ENCODE data around the gene RHOT2. TPM values are rescaled to one million over a fixed set of nuclear protein-coding genes. Genes with fewer than 3 reads are reported as not detected.

The RHOT2 gene
- total and polyA plus RNA-seq, 10 of the 15 experiments (the other 5 are each of a cell fraction or from before 2014, with no cell fraction given): 3.7 to 174 (median 69.8) TPM

GRCh38 chr16:621526-622105 is 46.3 kb upstream of the RHOT2 start (continued):
- TF ChIP-seq NKRF (conservative IDR thresholded peaks at IDR 0.05): no peak
- no peak for TF ChIP-seq FOXK2 (IDR thresholded peaks at IDR 0.05)

- CTCF ChIA-PET: no interaction called here
- no peak overlapping the region for H3K4me2 ChIP-seq (ENCODE audit: control insufficient read depth, insufficient read depth)
These were observed 45.0 kb upstream of the RHOT2 start for GRCh38 chr16:622920-623280.

More at GRCh38 chr16:622920-623280, 45.0 kb upstream of the RHOT2 start:
- ATAC-seq: no peak
- H3K4me3 ChIP-seq: no peak overlapping the region
- H3K9ac ChIP-seq (ENCODE audit: control insufficient read depth, insufficient read depth, low read length): no peak overlapping the region
- H3K27ac ChIP-seq (ENCODE audit: control insufficient read depth, insufficient read depth): no peak overlapping the region
- TF ChIP-seq KLF5 (IDR thresholded peaks at IDR 0.05; ENCODE audit: partially characterized antibody) (no peak), ATF2 (IDR thresholded peaks at IDR 0.05; ENCODE audit: low read length) (no peak), NKRF (conservative IDR thresholded peaks at IDR 0.05) (no peak), SP1 (IDR thresholded peaks at IDR 0.05; ENCODE audit: low read depth, low read length) (no peak), REST (IDR thresholded peaks at IDR 0.05; ENCODE audit: low read depth, low read length) (no peak), EZH2 (IDR thresholded peaks at IDR 0.05; ENCODE audit: borderline replicate concordance, control insufficient read depth, low read depth, low read length) (no peak), STAT3 (IDR thresholded peaks at IDR 0.05; ENCODE audit: low read depth, low read length) (no peak)
- no peaks in the 10 kb centered on the region; a peak in 1 of 4 replicates for H3K36me3 ChIP-seq (ENCODE audit: control insufficient read depth in 2 of 2, insufficient read depth in 2 of 2, low read length in 1 of 2)
- 93% methylated on average over 17 of the region's 17 CpGs for WGBS (ENCODE audit: insufficient coverage, insufficient replicate concordance, low lambda C conversion rate, missing lambda C conversion rate)
- H3K9me3 ChIP-seq (replicated peaks; ENCODE audit: control insufficient read depth, insufficient read depth, low read length): no peaks in the 10 kb centered on the region
- no peak for DNase-seq (ENCODE audit: low read depth, low spot score)
- H2AFZ ChIP-seq (ENCODE audit: control insufficient read depth, low read depth, low read length): no peak overlapping the region
- in situ Hi-C loops (cut with MboI): no loop called here
- ChIA-PET RAD21 (ENCODE audit: unreplicated experiment) (no interaction called here), POLR2A (no interaction called here), SMC1A (ENCODE audit: uncharacterized antibody, unreplicated experiment) (no interaction called here)
- no peak for FAIRE-seq
- intact Hi-C loops (cut with micrococcal nuclease; ENCODE audit: unreplicated experiment): no loop called here
- no peaks in the 10 kb centered on the region; the same call in 1 of the 2 replicates for H4K20me1 ChIP-seq (ENCODE audit: control insufficient read depth, insufficient read depth)
- H3K4me1 ChIP-seq (ENCODE audit: control insufficient read depth, insufficient read depth, low read length): no peaks in the 10 kb centered on the region
- no TSS peak for BruUV-seq (replicated peaks)
- no peaks in the 10 kb centered on the region for H3K27me3 ChIP-seq (replicated peaks in 1 of 2; ENCODE audit: control insufficient read depth in 2 of 2, insufficient read depth in 2 of 2, low read length in 1 of 2)
- H3K79me2 ChIP-seq (ENCODE audit: control insufficient read depth, insufficient read depth, low read length): no peaks in the 10 kb centered on the region

Data from GM12878 (cell line).